ENCODE results near the gene PELO. TPM values are rescaled to one million over a fixed set of nuclear protein-coding genes. Genes with fewer than 3 reads are reported as not detected.
"Not testable (repeated sequence)": the region's sequence is repeated elsewhere in the genome, so short reads cannot be mapped to it uniquely, and the experiment has no call there.

The PELO gene
- total and polyA plus RNA-seq, 2 donors (not counting 3 experiments of a cell fraction or from before 2014, with no cell fraction given) = 8.6 to 13.2 TPM

GRCh38 chr5:52743529-52743928, 44.2 kb upstream of the PELO start:
- H3K9me1 ChIP-seq (replicated peaks; ENCODE audit: control insufficient read depth, extremely low read depth, insufficient read depth, low read length) = no peaks in the 10 kb centered on the region
- intact Hi-C loops (cut with micrococcal nuclease) = loop anchor here (2.0 kb wide), 2 partner anchors 29 to 39 kb away; no protein-coding TSS in a partner anchor
- no peak for DNase-seq (ENCODE audit: low read depth, low spot score)
- H3K36me3 ChIP-seq (ENCODE audit: control insufficient read depth in 2 of 2, extremely low read depth in 1 of 2, insufficient read depth in 2 of 2, low read length in 2 of 2) = no peaks in the 10 kb centered on the region
- POLR2A ChIA-PET = no interaction called here
- TF ChIP-seq, protein P1, sequence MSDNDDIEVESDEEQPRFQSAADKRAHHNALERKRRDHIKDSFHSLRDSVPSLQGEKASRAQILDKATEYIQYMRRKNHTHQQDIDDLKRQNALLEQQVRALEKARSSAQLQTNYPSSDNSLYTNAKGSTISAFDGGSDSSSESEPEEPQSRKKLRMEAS (IDR thresholded peaks at IDR 0.05; ENCODE audit: insufficient read depth, insufficient read length) = no peak
- no peak for TF ChIP-seq FOS (IDR thresholded peaks at IDR 0.05; ENCODE audit: borderline replicate concordance, insufficient read depth, low read length)
- TF ChIP-seq JUN (IDR thresholded peaks at IDR 0.05; ENCODE audit: borderline replicate concordance, insufficient read depth, insufficient read length, low read depth) = no peak
- dilution Hi-C loops (cut with MboI; ENCODE audit: extremely low pct_ligation_motif_present, low sequenced_read_pairs) = no loop called here
- H3K79me2 ChIP-seq (ENCODE audit: control insufficient read depth, insufficient read depth, low read length) = no peaks in the 10 kb centered on the region
- no TSS peak for BruUV-seq (replicated peaks)
- H3K4me3 ChIP-seq (replicated peaks in 1 of 3; ENCODE audit: insufficient read depth in 1 of 3, low read depth in 1 of 3, low read length in 3 of 3) = no peak overlapping the region
- FAIRE-seq = no peak
- H3K27ac ChIP-seq (ENCODE audit: insufficient read depth, low read depth, low read length) = peak overlapping the region; percentile 70
- H3K27me3 ChIP-seq (ENCODE audit: control insufficient read depth in 2 of 2, insufficient read depth in 2 of 2, low read length in 2 of 2) = no peaks in the 10 kb centered on the region
- H4K20me1 ChIP-seq (replicated peaks; ENCODE audit: control insufficient read depth, extremely low read depth, insufficient read depth, low read length) = no peaks in the 10 kb centered on the region
- H3K9ac ChIP-seq (replicated peaks; ENCODE audit: extremely low read depth, insufficient read depth, low read length) = no peak overlapping the region
- H3K4me1 ChIP-seq (ENCODE audit: control insufficient read depth, extremely low read depth, insufficient read depth, low read length) = peaks cover 29% of the 10 kb centered on the region
- H2AFZ ChIP-seq (ENCODE audit: low read depth, low read length) = no peak overlapping the region
- CTCF ChIA-PET = interaction anchor here (0.9 to 1.6 kb wide), 2 partner anchors 16 to 51 kb away, joined by 4 to 11 read pairs; no protein-coding TSS in a partner anchor
- H3K9me3 ChIP-seq (replicated peaks; ENCODE audit: control insufficient read depth, insufficient read depth, low read length) = no peaks in the 10 kb centered on the region
- H3K4me2 ChIP-seq (ENCODE audit: insufficient read depth, low read length) = peak overlapping the region; percentile 54

GRCh38 chr5:52743970-52744369, 43.7 kb upstream of the PELO start:
- H2AFZ ChIP-seq (ENCODE audit: low read depth, low read length) = no peak overlapping the region
- H3K27me3 ChIP-seq (ENCODE audit: control insufficient read depth in 2 of 2, insufficient read depth in 2 of 2, low read length in 2 of 2) = no peaks in the 10 kb centered on the region
- H3K4me2 ChIP-seq (ENCODE audit: insufficient read depth, low read length) = peak overlapping the region; percentile 54
- peak; percentile 63 for TF ChIP-seq GATA2 (IDR thresholded peaks at IDR 0.05; ENCODE audit: insufficient read depth, insufficient read length, low read depth, low read length)
- peak; percentile 76 for TF ChIP-seq FOS (IDR thresholded peaks at IDR 0.05; ENCODE audit: borderline replicate concordance, insufficient read depth, low read length)
- peak; percentile 3 for TF ChIP-seq JUN (IDR thresholded peaks at IDR 0.05; ENCODE audit: borderline replicate concordance, insufficient read depth, insufficient read length, low read depth)
- TF ChIP-seq POLR2AphosphoS5 (IDR thresholded peaks at IDR 0.05; ENCODE audit: insufficient read depth, low read depth, low read length) = peak; percentile 74
- TF ChIP-seq CTCF (IDR thresholded peaks at IDR 0.05; ENCODE audit: extremely low read depth in 1 of 2, insufficient read depth in 1 of 2, low read depth in 1 of 2, low read length in 2 of 2) = no peak
- H3K4me1 ChIP-seq (ENCODE audit: control insufficient read depth, extremely low read depth, insufficient read depth, low read length) = peaks cover 28% of the 10 kb centered on the region
- H3K27ac ChIP-seq (ENCODE audit: insufficient read depth, low read depth, low read length) = peak overlapping the region; percentile 70
- POLR2A ChIA-PET = no interaction called here
- H3K9ac ChIP-seq (replicated peaks; ENCODE audit: extremely low read depth, insufficient read depth, low read length) = no peak overlapping the region
- H3K79me2 ChIP-seq (ENCODE audit: control insufficient read depth, insufficient read depth, low read length) = no peaks in the 10 kb centered on the region
- no peaks in the 10 kb centered on the region for H3K36me3 ChIP-seq (ENCODE audit: control insufficient read depth in 2 of 2, extremely low read depth in 1 of 2, insufficient read depth in 2 of 2, low read length in 2 of 2)
- H3K9me1 ChIP-seq (replicated peaks; ENCODE audit: control insufficient read depth, extremely low read depth, insufficient read depth, low read length) = no peaks in the 10 kb centered on the region
- intact Hi-C loops (cut with micrococcal nuclease) = loop anchor here (1.0 to 2.0 kb wide), 6 partner anchors 17 to 171 kb away; no protein-coding TSS in a partner anchor
- DNase-seq (ENCODE audit: low read depth, low spot score) (peak; percentile 88), FAIRE-seq (peak; percentile 93)
- no peaks in the 10 kb centered on the region for H4K20me1 ChIP-seq (replicated peaks; ENCODE audit: control insufficient read depth, extremely low read depth, insufficient read depth, low read length)
- CTCF ChIA-PET = interaction anchor here (0.9 to 1.6 kb wide), 2 partner anchors 16 to 51 kb away, joined by 4 to 11 read pairs; no protein-coding TSS in a partner anchor
- no peaks in the 10 kb centered on the region for H3K9me3 ChIP-seq (replicated peaks; ENCODE audit: control insufficient read depth, insufficient read depth, low read length)
- BruUV-seq (replicated peaks) = no TSS peak
- dilution Hi-C loops (cut with MboI; ENCODE audit: extremely low pct_ligation_motif_present, low sequenced_read_pairs) = no loop called here
- no peak overlapping the region for H3K4me3 ChIP-seq (replicated peaks in 1 of 3; ENCODE audit: insufficient read depth in 1 of 3, low read depth in 1 of 3, low read length in 3 of 3)

DNA sequence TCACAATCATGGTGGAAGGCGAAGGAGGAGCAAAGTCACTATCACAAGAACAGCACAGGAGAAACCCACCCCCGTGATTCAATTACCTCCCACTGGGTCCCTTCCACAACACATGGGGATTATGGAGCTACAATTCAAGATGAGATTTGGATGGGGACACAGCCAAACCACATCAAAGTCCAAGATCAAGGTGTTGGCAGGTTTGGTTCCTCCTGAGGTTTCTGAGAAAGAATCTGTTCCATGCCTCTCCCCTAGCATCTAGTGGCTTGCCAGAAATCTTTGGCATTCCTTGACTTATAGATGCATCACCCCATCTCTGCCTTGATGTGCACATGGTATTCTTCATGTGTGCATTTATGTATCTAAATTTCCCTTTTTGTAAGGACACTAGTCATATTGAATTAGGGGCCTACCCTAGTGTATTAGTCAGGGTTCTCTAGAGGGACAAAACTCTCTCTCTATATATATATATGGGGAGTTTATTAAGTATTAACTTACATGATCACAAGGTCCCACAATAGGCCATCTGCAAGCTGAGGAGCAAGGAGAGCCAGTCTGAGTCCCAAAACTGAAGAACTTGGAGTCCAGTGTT, 42.8 kb upstream of the PELO start:
- CTCF ChIA-PET; dilution Hi-C loops (cut with MboI; ENCODE audit: extremely low pct_ligation_motif_present, low sequenced_read_pairs); H3K4me3 ChIP-seq (replicated peaks in 1 of 3; ENCODE audit: insufficient read depth in 1 of 3, low read depth in 1 of 3, low read length in 3 of 3); H2AFZ ChIP-seq (ENCODE audit: low read depth, low read length); H3K4me2 ChIP-seq (ENCODE audit: insufficient read depth, low read length); H3K79me2 ChIP-seq (ENCODE audit: control insufficient read depth, insufficient read depth, low read length); H4K20me1 ChIP-seq (replicated peaks; ENCODE audit: control insufficient read depth, extremely low read depth, insufficient read depth, low read length); BruUV-seq (replicated peaks); H3K9me3 ChIP-seq (replicated peaks; ENCODE audit: control insufficient read depth, insufficient read depth, low read length); DNase-seq (ENCODE audit: low read depth, low spot score); H3K27ac ChIP-seq (ENCODE audit: insufficient read depth, low read depth, low read length); H3K36me3 ChIP-seq (ENCODE audit: control insufficient read depth in 2 of 2, extremely low read depth in 1 of 2, insufficient read depth in 2 of 2, low read length in 2 of 2); H3K9me1 ChIP-seq (replicated peaks; ENCODE audit: control insufficient read depth, extremely low read depth, insufficient read depth, low read length); POLR2A ChIA-PET; H3K27me3 ChIP-seq (ENCODE audit: control insufficient read depth in 2 of 2, insufficient read depth in 2 of 2, low read length in 2 of 2); H3K9ac ChIP-seq (replicated peaks; ENCODE audit: extremely low read depth, insufficient read depth, low read length); FAIRE-seq: not testable (repeated sequence)
- H3K4me1 ChIP-seq (ENCODE audit: control insufficient read depth, extremely low read depth, insufficient read depth, low read length) = peaks cover 28% of the 10 kb centered on the region
- intact Hi-C loops (cut with micrococcal nuclease) = loop anchor here (1.0 kb wide), 4 partner anchors 18 to 170 kb away; no protein-coding TSS in a partner anchor

Measured in endothelial cell of umbilical vein (primary cell).